Stimulated activated CD4-positive, alpha-beta T cell treated with anti-CD3 and anti-CD28 coated beads, Interleukin-15, amount 100 ng/mL, for 24 hours (primary cell): ENCODE results near the gene SMU1.
"Not testable (repeated sequence)": the region's sequence is repeated elsewhere in the genome, so short reads cannot be mapped to it uniquely, and the experiment has no call there.

ENCODE experiments used
- DNase-seq: peaks from one replicate; pipeline ENCODE4 v3.0.0-alpha.2; 2020

SMU1 gene

GRCh38 chr9:33105504-33105903, 29.0 kb upstream of the SMU1 start:
- no peak for DNase-seq

DNA sequence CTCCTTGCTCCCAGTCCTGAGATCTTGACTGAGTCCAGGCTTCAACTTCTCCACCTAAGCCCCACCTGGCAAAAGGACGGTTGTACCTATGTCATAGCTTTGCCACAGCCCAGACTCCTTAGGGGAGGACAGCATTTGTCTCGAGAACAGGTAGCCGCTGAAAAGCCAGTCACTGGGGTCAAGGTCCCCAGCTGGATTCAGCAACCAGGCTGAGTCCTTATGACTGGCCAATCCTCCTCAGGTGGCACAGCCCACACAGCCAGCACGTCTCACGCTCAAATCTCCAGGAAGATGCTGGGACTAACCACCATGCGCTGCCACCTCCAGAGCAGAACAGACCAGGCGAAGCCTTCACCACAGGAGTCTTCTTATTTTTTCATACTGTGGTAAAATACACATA, 27.9 kb upstream of the SMU1 start:
- DNase-seq: no peak

GRCh38 chr9:33103501-33104281, 27.2 kb upstream of the SMU1 start:
- DNase-seq: no peak

DNA sequence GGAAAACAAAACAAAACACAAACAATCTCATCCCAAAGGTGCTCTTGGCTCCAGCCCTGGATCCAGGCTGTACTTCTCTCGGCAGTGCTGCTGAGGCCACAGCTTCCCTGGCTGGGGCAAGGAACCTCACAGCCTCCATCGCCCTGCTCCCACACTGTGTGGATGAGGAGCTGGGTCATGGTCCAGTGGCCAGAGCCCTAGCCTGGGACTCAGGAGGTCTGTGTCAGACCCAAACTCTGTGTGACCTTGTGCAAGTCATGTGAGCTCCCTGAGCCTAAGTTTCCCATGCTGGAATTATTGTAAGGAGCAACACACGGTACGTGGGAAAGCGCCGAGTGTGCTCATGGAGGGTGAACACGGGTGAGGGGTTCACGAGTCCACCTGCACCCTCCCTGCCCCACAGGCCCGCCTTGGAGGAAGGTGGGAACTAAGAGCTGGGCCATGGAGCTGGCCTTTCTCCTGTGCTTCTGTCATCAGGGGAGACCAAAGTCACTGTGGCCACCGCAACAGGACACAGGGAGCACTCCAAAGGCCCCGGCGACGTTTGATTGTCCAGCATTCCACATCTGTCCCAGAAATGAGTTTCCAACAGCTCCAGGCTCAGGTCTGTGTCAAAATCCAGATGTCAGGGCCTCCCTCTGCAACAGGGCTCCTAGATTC, 26.2 kb upstream of the SMU1 start:
- no peak for DNase-seq

- DNase-seq: no peak
Measured at GRCh38 chr9:33101104-33101951, 24.9 kb upstream of the SMU1 start.

- no peak for DNase-seq
Measured at GRCh38 chr9:33099754-33100153, 23.3 kb upstream of the SMU1 start.

DNA sequence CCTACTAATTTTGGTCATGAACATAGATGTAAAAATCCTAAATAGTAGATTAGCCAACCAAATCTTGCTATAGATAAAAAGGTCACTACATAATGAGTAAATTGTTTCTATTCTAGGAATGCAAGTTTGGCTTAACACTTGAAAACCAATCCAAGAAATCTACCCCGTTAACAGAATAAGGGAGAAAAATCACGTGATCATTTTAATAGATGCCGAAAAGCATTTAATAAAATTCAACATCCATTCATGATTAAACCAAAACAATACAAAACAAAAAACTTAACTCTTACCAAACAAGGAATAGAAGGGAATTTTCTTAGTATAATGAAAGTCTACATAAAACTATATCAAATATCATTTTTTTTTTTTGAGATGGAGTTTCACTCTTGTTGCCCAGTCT, 20.7 kb upstream of the SMU1 start:
- DNase-seq: no peak

DNA sequence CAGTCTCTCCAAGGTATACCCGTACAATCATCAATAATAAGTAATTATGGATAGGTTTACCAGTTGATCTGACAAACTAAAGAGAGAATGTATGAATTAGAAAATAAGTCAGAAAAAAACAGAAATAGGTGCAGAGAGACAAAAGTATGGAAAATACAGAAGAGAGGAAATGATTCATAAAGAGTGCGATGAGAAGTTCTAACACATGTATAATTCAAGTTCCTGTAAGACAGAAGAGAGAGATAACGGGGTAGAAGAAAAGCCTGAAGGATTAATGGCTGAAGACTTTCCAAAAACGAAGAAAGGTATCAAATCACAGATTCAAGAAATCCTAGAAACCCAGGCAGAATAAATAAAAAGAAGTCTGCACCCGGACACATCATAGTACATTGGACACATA, 16.2 kb upstream of the SMU1 start:
- no peak for DNase-seq

DNA sequence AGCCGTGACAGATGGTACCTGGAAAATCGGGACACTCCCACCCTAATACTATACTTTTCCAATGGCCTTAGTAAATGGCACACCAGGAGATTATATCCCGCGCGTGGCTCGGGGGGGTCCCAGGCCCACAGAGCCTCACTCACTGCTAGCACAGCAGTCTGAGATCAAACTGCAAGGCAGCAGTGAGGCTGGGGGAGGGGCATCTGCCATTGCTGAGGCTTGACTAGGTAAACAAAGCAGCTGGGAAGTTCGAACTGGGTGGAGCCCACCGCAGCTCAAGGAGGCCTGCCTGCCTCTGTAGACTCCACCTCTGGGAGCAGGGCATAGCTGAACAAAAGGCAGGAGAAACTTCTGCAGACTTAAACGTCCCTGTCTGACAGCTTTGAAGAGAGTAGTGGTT, 9.2 kb upstream of the SMU1 start:
- not testable (repeated sequence) for DNase-seq

DNA sequence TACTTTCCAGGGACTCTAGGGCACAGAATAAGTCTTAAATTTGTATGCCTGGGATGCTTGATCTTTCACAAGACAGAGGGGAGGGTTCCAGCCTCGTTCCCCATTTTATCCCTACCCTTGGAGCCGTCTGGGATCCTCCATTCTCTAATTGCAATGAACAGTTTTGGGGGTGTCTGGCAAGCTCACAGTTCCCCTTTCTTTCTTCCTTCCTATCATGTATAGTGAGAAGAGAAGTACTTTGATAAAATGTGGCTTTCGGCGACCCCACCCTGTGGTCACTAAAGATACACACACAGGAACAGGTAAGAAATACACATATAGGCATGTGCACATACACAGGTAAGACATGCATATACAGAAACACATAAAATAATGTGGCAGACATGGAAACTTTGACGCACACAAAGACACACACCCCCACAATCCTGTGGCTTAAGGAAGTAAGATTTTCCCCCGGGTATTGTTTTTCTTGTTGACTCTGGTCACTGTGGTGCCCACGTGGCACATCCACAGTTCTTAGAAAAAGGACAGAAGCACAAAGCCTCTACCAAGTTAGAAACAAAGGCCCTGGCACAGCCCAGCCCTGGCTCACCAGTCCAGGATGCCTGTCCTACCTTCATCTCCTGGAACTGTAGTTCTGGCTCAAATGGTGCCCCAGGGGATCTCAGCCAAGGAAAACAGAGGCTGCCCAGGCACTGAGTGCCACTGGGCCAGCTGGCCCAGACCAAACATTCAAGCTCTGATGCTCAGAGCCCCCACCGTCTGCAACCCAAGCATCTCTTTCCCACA, 6.3 kb upstream of the SMU1 start:
- peak; percentile 26 for DNase-seq

DNA sequence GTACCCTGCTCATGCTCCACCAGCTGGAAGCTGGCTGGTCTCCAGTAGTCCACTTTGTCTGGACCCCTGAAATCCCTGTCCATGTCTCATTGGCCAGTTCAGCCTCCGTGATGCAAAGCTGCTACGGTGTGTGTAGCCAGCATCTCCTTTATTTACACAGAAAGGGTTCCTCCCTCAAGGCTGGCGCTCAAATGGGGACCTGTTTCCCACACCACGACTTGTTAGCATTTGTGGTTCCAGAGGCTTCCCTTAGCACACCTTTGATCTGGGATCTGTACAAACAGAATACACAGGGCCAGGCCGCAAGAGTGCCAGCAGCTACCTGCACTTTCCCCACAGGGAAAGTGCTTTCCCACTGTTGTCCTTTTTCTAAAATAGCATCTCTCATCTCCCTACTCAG, 5.7 kb upstream of the SMU1 start:
- DNase-seq: no peak

- peak; percentile 70 for DNase-seq
Measured at GRCh38 chr9:33081128-33081851, 4.8 kb upstream of the SMU1 start.

GRCh38 chr9:33080534-33080933, 4.1 kb upstream of the SMU1 start:
- no peak for DNase-seq

DNA sequence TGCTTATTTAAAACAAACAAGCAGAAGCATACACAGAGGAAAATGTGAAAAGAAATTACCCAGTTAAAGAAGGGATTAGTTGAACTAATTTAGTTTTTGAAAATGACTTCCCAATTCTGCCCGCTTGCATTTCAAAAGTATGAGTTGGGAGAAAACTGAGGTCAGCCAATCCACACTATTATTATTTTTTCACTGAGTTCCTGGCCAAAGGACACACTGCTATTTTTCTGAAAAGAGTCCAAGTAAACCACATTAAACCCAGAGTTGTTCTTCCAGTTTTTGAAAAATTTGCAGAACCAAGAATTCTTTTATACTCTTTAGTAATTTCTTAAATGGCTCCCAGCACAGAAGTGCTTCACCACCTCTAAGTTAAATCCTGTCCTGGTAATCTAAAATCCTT, 7.5 kb downstream of the SMU1 start:
- no peak for DNase-seq

DNA sequence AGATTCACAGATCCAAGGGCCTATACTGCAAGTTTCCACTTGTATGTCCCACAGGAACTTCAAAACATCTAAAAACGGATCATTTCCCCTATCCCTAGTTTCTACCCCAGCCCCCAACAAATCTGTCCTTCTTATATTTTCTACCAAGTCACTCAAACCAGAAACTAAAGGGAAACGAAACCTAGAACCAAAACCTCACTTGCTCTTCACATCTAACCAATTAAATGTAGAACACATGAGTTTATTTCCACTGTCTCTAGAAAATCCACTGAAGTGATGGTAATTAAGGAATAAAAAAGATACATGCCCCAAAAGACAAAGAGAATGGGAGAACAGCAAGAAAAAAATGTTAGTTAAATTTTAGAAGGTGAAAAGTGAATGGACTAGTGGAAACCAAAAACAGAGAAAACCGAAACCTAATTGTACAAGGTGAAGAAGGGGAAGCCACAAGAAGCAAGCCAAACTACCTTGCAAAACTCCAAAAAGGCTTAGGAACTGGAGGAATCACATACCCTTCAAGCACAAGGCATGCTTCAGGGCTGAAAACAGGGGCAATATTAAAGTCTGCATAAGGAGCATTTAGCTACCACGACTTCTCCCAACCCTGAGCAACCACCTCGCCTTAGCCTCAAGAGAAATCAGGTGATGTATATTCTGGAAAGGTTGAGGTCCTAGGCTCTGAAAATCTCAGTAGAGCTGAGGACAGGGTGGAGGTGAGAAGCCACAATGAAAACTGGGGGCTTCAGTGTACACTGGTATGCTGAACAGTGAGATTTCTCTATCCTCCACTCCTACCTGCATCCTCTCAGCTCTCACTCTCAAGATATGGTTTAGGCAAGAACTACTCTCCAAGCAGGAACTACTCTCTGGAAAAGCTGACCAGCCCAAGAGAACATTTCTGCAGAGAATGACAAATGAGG, 11.1 kb downstream of the SMU1 start:
- no peak for DNase-seq

DNA sequence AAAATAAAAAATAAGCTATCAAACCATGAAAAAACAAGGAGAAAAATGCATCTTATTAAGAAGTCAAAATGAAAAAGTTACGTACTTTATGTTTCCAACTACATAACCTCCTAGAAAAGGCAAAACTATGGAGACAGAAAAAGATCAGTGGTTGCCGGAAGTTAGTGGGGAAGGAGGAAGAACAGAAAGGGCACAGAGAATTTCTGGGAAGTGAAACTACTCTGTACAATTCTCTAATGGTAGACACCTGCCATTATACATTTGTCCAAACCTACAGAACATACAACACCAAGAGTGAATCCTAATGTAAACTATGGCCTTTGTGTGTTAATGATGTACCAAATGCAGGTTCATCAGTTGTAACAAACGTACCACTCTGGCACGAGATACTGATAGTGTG, 25.3 kb downstream of the SMU1 start:
- DNase-seq: no peak

GRCh38 chr9:33049680-33050361, 26.7 kb downstream of the SMU1 start:
- DNase-seq: no peak

DNA sequence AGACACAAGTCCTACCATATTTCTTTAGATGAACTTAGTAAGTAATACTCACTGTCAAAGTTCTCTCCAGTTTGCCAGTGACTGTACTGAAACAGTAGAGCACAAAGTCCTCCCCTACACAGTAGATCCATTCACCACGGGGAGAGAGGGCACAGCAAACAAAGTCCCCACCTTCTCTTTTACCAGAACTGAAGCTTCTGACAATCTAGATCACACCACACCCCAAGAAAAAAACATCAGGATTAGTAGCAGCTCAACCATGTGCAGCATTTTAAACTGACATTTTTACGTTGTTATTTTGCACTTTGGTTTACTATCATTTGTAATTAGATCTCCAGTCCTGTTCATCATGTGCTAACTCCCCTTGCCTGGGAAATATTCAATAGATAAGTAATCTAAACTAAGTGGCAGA, 28.4 kb downstream of the SMU1 start:
- no peak for DNase-seq

DNA sequence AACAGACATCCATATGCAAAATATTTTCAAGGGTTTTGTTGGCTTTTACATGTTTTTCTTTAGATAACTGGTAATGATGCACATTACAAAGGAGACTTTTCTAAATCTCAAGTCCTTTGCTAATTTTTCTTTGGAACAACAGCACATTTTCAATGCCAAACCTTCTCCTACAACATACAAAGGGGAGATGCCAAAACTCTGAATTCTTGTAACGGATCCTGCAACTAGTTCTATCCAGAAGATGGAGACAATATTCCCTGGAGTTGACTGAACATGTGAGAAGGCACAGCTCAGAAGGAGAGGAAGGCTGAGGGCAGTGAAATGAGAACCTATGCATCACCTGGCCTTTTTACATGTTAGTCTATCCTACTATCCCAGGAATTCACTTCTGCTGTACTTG, 30.4 kb downstream of the SMU1 start:
- no peak for DNase-seq

DNA sequence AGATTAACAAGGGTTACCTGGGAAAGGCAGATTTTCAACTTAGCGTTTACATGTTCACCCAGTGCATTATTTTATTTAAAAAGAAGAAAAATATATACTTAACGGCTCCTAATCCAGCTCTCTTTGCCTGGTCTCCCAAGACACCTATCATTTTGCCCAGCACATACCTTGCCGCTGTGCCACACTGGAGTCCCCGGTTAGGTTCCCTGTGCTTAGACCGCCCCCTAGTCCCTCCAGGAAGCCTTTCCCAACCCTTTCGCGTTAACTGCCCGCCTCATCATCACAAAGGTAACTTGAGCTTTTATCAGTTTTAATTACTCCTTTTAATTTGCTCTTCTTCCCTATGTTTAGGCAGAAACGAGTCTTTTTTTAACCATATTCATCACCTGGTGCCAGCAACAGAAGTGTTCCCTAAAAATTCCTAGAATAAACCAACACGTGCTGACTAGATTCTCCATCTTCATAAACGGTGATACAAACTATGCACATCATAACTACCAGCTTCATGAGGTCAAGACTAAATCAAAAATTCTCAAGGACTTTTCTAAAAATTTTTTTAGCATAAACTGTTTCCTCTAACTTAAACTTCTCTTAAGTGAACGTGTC, 31.7 kb downstream of the SMU1 start:
- DNase-seq: no peak
